C4-2B (cell line): Measurements from ENCODE around the gene PHF8.

Source experiments
- H3K27ac ChIP-seq: fragments of 450-650 bp; 2 replicates; pipeline ENCODE4 v1.5.1; 2017
- CTCF ChIP-seq: fragments of 450-650 bp; conservative IDR thresholded peaks from 2 replicates; pipeline ENCODE4 v1.5.1; 2017; ENCODE audit warnings: mild to moderate bottlenecking
- ZFX ChIP-seq: fragments of 450-650 bp; IDR thresholded peaks from 2 replicates; pipeline ENCODE4 v1.6.1; 2017

PHF8 gene

DNA sequence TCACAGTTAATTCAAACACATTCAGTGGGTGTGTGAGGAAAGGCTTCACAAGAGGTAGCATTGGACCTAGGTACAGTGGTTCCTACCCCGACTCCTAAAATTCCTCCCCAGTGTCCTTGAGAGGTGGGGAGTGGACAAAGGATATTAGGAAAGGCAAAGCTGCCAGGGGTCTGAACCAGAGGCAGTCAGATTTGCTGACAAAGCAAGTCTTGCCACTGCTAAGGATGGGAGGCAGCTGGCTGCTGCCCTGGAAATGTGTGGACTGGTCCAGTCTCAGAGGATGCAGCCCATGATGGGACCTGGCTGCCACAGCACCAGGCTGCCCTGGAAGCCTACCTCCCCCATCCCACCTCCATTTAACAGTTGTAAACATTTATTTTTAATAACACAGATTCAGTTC lies 4.1 kb upstream of the PHF8 start:
- H3K27ac ChIP-seq, result peak overlapping the region; percentile 99
- no peak for TF ChIP-seq CTCF
- no peak for TF ChIP-seq ZFX

DNA sequence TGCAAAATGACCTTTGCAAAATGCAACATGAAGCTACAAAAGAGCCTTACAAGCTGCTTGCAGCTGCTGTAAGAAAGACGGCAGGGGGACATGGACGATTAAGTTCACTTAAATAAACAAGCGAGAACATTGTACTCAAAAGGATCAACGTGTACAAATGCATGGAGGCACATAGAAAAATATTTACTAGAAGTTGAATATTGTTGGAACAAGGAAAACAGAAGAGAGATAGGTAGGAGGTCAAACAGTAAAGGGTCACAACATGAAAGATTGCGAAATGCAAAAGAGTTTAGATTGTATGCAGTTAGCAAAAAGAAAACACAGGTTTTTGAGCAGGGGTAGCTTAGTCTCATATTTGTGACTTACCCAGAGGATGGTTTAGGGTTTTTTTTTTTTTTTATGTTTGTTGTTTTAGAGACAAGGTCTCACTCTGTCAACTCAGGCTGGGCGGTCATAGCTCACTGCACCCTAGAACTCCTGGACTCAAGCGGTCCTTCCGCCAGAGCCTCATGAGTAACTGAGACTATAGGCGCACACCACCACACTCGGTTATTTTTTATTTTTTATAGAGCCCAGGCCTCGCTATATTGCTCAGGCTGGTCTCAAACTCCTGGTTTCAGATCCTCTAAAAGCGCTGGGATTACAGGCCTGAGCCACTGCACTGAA lies 1.4 kb upstream of the PHF8 start:
- TF ChIP-seq ZFX (no peak), CTCF (no peak)
- H3K27ac ChIP-seq, result peak overlapping the region; percentile 99

GRCh38 chrX:54044877-54045338 lies 635 bp upstream of the PHF8 start:
- TF ChIP-seq ZFX (no peak), CTCF (no peak)
- peak overlapping the region; percentile 99 for H3K27ac ChIP-seq

DNA sequence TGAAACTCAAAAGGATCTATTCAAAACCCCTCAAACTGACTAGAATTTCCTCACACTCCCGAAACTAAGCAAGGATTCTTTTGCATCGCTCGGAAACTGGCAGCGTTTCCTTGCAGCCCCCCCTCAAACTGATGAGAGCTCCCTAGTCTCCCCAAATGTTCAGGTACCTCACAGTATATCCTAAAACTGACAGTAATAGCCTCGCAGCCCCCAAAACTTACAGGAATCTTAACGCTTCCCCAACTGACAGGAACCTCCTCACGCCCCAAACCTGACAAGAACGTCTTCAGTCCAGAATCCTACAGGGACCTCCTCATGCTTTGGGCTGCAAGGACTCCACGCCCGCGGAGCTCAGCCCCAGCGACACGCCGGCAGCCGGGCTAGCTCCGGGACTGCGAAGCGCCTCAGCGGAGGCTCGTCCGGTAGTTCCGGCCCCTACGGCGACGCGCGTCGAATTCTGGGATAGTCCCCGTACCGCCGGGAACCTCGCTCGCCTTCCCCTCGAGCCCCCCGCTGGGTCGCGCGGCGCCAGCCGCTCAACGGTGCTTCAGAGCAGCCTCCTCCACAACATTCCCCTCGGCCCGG lies 640 bp downstream of the PHF8 start:
- TF ChIP-seq CTCF, result no peak
- no peak for TF ChIP-seq ZFX

DNA sequence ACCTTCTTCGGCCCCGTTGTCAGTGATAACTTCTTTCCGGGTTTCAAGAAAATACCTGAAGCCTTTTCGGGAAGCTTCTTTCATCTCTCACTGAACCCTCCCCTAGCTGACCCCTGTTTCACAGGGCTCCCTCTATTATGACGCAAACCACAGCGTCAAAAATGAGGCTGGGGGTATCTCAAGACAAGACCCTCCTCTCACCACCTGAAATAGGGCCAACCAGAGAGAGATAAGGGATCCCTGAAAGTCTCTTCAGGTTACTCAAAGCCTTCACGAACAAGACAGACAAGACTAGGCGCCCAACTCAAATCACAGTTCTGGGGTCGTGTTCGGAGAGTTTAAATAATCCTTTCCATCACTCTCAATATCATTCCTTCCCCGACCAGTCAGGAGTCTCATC lies 1.2 kb downstream of the PHF8 start:
- peak overlapping the region; percentile 99 for H3K27ac ChIP-seq
- peak; percentile 1; the same call in 1 of the 2 replicates for TF ChIP-seq CTCF
- no peak for TF ChIP-seq ZFX

More for the DNA sequence above, 640 bp downstream of the PHF8 start:
- peak overlapping the region; percentile 99 for H3K27ac ChIP-seq

- peak overlapping the region; percentile 99 for H3K27ac ChIP-seq
- no peak for TF ChIP-seq ZFX
- TF ChIP-seq CTCF, result peak; percentile 28; the same call in 1 of the 2 replicates
These were observed 1.7 kb downstream of the PHF8 start for GRCh38 chrX:54042609-54043021.

DNA sequence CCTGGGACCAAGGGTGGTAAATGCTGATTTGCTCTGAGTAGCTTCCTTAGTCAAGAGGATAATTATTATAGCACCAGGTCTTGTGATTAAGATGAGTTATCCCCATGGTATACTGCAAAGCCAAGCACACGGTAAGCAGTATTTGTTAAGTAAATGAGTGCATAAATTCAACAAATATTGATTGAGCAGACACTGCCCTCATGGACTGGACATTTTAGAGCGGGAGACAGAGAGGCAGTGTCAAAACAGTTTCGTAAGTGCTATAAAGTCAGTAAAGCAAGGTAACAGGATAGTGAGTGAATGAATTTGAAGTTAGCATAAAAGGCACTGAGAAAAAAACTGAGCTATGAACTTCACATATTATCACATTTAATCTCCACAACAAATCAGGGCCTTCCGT lies 13.9 kb downstream of the PHF8 start:
- TF ChIP-seq ZFX, result no peak
- no peak for TF ChIP-seq CTCF
- H3K27ac ChIP-seq, result peak overlapping the region; percentile 72; the same call in 1 of the 2 replicates
